HG02970 (cell line): Measurements from ENCODE around the gene B9D1.

ENCODE experiments used
- ATAC-seq: cut with Tn5 transposase; IDR thresholded peaks from one replicate; pipeline ENCODE4 v1.9.1; 2021; ENCODE audit warnings: mild to moderate bottlenecking, moderate library complexity, moderate number of reproducible peaks; ENCODE audit not compliant: unreplicated experiment, low FRiP score

B9D1 gene

DNA sequence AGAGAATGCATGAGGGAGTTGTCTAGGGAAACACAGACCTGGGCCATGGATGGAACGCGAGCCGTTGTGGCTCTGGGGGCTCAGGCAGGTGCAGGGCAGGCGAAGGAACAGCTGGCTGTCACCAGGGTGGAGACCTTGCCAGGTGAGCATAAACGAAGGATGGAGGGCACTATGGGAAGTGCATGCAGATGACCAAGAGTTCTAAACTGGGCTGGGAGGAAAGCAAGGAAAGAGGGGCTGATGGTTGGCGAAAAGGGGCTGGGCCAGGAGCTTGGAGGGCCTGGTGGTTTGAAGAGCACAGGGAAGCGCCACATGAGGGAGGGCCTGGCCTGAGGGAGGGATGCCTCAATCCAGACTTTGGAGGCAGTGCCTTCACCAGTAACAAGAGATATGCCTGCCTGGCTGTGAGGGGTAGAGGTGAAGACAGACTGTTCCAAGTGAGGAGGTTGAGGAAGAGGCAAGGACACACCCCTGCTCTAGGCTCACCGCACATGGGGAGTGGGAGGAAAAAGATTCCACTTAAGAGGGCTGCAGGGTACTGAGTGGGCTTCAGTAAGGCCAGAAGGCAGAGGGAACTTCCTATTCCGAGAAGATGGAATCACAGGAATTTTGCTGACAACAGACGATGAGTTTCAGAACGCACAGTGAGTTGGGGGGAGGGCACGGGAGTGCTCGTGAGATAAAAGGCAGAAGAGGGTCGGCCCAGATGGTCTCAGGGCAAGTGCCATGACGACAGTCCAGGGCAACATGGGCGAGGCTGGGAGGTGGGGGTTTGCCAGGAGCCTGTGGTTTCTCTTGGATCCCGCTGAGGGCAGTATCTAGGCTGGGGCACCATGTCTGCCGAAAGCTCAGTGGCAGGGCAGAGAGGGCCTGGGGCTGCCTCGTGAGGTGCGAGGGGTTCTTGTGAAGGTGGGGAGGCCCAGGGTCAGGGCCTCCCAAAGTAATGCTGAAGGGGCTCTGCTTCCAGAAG lies 20.6 kb downstream of the B9D1 start:
- no peak for ATAC-seq

DNA sequence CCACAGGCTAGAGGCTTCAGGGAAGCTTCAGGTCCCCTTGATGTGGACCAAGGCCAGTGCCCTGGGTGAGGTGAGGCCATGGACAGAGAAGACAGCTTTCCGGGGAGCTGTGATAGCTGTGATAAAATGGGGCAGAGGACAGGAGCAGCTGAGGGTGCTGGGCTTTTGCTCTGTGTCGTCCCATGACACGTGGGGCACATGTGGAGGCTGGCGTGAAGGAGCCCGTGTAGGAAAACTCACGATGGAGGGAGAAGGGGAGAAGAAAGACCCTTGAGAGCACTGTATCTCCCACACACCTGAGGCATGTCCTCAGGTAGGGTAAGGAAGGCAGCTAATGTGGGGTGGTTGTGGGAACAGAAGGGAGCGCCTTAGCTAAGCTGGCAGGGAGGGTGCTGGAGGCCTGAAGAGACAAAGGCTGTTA lies 21.3 kb downstream of the B9D1 start:
- ATAC-seq = no peak

DNA sequence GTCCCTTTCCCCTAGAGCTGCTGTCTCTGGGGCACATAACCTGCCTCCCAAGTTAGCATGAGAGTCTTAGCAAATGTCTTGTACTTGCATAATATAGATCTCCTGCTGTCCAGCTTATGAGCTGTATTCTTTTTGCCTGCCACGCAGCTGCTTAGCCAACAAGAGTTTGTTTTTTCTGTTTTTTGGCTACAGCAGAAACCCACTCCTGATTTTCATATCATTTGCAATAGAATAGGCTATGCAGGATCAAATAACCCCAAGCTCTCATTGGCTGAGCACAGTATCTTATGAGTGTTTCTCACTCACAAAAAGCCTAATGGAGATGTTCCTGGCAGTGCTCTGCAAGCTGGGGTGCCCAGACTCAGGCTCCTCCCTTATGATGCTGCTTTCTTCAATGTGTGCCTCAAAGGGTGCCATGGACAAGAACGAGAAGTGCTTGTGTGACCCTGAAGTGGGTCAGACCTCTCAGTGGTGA lies 23.1 kb downstream of the B9D1 start:
- ATAC-seq = no peak

DNA sequence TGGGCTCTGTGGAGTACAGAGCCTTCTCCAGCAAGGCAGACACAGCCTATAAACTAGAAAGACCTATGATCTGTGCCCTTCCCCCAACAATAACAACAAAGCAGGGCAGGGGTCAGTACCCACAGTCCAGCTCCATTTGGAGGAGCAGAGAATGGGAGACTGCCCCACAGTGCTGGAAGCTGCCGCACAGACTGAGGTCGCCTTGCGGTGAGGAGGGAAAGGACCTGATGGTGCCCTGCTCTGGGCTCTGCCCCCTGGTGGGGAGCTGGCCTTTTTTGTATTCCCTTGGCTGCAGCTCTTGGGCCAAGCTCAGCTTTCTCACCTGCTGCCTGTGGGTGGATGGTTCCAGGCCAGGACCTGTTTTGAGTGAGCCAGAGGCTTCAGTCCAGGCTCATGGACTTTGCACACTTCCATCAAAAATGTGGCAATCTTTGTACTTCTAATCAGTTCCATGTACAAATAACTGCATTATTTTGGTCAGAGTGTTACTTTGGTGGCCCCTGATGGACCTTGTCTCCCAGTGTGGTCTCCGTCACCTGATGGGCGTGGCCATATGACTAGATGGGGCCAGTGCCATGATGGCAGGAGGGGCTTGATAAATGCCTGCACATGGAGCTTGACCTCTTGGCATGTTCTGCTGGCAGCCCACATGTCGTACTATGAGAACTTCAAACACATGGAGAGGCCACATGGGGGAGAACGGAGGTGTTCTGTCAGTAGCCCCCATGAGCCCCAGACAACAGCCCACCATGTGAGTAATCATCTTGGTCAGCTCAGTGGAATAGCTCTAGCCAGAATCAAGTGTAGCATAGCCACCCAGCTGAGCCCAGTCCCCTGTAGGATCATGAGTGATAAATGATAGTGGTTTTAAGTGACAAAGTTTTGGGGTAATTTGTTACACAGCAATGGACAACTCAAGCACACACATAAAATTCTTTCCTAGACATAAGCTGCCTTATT lies 24.2 kb downstream of the B9D1 start:
- no peak for ATAC-seq

DNA sequence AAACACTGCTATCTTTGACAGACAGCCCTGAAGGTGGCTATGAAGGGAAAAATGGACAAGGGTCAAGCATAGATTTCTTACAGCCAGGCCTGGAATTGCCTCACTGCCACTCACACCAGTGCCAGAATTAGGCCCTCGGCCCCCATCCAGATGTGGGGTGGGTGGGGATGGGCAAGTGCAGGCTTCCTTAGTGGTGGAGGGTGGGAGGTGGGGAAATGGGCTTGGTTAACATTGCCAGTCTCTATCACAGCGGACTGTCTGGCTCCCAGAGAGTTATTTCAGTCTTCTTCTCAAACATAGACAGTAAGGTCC lies 24.9 kb downstream of the B9D1 start:
- ATAC-seq = no peak

DNA sequence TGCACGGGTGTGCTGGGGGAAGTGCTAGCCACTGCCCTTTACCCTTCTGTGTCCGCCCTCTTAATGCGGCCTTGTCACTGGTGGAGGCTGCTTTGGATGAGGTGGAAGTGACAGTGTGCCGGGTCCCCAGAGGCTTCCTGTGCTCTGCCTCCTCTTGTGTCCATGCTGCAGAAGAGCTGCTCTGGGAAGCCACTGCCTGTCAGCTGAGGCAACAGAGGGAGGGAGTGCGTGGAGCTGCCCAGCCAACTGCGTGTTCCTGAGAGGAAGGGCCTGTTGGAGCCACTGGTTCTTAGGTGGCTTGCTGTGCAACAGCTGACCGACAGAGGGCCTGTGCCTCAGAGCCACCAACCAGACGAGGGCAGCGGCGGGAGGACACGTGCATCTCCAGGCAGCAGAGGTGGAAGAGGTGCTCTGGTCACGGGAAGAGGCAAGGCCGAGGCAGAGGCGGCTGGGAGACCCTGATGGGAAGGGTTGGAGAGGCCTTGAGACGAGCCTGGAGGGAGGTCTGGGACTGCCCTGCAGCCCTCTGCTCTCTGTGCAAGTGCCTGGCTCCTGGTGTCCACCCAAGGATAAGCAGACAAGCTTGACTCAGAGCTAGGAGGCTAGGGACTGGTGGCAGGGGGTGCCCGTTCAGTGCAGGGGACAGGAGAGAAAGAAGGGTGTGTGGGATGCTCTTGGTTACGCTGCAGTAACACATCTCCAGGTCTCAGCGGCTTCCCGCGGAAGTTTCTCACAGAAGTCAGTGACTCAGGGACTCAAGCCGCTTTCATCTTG lies 25.4 kb downstream of the B9D1 start:
- ATAC-seq = no peak

DNA sequence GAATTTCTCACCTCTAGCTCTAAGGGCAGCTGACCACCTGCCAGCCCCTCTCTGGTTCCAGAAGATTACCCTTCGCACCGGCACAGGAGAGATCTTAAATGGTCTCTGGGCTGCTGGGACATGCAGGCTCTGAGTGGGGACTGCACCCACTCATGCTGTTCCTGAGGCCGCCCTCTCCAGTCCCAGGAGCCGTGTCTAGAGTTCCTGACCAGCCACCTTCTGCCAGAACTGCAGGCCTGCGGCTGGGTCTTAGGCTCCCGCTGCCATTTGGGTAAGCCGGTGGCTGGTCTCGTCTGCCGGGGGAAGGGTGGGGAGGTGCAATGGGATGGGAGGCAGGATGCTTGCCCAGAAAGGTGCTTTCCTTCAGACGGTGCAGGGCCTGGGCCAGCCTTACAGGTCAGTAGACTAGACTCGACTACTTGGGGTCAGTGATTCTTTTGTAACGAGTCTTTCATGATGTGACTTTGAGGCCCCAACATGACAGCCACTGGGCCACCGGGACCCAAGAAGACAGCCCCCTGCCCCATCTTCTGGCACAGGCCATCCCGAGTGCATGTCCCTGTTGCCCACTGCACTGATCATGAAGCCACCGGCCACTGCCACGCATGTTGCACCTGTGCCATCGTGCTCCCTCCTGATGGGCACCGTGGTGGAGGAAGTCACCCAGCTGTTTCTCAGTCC lies 26.4 kb downstream of the B9D1 start:
- no peak for ATAC-seq

DNA sequence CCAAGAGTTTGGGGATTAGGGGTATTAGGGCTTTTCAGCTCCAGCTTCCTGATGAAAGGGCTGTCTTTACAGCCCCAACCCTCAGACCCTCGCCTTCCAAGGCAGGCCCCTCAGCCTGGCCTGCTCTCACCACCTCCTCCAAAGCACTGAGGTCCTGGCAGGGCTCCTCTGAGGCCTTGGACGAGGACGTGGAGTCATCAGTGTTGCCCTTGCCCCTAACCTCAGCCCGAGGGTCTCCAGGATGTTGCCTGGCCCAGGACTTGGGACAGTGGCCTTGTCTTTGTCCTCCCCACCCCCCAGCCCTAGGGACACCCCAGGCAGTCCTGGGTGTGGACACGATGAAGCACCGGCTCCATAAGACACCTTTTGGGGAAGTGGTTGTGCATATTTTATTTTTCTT lies 28.2 kb downstream of the B9D1 start:
- no peak for ATAC-seq

DNA sequence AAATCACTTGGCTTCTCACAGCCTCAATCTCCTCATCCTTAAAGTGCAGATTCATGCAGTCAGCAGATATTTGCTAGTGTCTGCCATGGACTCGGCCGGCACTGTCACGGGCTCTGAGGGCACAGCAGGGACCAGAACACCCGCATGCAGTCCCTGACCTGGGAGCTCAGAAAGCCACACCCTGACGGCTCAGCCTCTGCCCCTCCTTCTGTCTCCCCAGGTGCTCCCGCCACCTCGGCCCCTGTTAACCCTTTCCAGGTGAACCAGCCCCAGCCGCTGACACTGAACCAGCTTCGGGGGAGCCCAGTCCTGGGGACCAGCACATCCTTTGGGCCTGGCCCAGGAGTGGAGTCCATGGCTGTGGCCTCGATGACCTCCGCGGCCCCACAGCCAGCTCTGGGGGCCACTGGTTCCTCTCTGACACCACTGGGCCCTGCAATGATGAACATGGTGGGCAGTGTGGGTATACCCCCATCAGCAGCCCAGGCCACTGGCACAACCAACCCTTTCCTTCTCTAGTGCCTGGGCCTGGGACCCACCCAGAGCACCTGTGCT lies 28.7 kb downstream of the B9D1 start:
- no peak for ATAC-seq

DNA sequence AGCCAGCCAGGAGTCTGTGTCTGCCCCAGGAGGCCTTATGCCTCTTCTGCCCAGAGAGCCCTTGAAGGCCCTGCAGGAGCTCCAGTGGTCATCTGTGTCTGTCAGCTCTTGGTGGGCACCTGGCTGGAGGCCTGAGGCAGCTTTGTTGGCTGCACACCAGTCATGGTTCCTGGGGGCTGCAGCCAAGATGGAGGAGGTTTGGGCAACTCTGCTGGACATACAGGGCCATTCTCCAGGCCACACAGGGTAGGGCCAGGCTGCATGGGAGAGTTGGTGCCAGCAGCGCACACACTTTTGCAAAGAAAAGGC lies 29.4 kb downstream of the B9D1 start:
- no peak for ATAC-seq

DNA sequence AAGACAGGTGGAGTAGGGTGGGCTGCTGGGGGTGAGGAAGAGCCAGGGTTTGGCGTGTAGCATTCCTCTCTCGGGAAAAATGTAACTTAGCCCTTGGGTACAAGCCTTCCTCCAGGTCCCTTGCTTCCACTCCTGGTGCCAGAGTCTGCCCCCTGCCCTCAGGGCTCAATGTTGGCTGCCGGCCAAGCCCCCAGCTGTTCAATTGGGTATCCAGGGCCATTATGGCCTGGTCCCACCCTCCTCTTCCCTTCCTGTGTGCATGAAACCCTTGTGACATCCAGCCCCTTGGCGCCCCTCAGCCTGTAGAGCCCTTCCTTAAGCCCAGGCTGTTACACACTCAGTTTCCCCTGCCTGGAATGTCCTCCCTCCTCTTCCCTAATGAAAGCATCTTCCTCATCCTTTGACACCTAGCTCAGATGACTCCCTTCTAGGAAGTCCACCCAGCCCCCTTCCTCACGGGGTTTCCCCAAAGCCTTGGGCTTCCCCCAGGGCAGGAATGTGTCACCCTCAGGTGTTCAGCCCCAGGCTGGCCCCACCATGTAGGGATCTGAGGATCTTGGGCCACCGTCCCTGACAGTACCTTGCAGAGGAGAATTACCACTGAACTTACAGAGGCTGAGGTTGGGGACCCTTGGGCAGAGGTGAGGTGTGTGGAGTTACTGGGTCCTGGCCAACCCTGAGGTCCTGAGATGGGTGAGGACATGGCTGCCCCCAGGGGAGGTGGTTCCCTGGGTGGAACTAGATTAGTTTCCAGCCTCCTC lies 30.0 kb downstream of the B9D1 start:
- ATAC-seq = no peak

DNA sequence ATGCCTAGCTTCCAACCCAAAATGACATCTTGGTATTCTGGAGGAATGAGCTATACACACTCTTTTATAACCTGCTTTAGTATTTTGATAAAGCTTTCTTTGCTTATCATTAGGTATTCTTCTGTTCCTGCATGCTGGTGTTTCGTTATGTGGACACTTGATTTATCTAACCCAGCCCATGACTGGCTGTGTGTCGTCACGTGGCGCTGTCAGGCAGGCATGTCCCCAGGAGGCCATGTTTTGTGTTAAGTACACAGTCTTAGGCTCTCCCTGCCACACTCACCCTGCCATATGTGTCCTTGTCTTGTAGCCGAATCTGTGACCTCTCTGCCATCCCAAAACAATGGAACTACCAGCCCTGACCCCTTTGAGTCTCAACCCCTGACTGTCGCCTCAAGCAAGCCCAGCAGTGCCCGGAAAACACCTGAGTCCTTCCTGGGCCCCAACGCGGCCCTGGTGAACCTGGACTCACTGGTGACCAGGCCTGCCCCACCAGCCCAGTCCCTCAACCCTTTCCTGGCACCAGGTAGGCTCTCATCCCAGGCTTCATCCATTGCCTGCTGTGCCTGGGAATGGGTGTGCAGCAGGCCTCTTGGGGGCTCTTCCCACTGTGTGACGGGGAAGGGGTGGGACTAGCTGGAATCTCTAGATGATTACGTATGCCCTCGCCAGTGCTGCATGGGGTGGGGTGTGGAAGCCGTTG lies 30.8 kb downstream of the B9D1 start:
- ATAC-seq = no peak

DNA sequence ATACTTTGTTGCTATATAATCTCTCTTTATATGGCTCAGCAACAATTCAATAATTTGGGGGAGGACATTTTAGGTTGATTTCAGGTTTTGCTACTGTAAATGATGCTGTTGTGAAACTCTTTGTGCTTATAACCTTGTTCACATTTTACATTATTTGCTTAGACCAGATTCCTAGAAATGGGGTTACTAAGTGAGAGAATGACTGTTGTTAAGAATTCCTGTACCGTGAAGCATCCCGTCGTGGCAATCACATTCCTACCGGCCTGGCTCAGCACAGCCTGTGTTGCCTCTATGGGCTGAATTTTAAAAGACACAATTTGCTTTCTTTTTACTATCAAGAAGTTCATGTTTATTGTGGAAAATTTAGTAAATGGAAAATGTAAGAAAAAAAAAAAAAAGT lies 31.4 kb downstream of the B9D1 start:
- ATAC-seq = no peak

DNA sequence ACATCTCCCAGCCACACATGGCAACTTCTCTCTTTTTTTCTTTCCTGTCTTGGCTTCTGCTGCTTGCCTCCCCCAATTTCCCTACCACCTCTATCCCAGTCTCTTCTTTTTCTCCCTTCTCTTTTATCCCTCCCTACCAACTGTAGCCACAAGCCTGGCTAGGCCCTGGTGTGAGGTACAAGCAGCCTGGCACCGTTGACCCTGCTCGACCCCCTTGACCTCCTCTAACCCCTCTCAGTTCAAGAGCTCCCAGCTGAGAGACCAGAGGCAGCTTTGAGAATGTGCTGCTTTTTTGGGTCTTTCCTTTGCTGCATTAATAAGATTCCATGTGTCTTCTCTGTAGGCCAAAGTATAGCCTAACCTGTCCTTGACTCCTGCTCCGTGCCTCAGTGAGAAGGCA lies 32.3 kb downstream of the B9D1 start:
- no peak for ATAC-seq

DNA sequence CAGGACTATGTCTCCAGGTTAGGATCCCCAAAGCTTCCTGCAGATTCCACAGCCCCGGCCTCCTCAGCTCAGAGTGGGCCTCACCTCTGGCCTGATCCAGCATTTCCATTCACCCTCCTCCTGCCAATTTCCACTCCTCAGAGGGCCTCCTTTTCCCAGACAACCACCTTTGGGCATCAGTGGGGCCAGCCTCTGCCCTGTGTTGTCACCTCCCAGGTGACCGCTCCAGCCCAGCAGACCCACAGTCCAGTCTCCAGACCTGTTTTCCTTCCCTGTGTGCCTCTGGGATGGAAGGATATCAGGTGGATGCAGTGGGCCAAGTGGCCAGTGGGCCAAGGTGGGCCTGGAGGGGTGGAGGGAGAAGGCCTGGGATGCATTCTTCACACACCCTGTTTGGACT lies 32.7 kb downstream of the B9D1 start:
- no peak for ATAC-seq

DNA sequence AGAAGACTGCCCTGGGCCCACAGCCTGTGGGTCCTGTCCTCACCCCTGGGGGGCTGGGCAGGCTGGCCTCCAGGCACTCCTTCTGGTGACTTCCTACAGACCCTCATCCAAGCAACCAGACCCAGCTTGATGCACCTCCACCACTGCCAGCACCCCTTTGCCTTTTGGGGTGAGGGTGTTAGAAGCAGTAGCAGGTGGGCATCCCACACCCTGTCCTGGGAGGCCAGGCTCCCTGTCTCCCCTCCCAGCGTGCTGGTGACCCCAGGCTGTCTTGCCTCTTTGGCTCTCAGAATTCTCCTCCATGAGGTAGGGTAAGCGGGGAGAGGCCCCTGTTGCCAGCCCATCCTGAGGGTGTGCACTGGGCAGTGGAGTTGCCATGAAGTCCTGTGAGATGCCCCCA lies 33.4 kb downstream of the B9D1 start:
- no peak for ATAC-seq

DNA sequence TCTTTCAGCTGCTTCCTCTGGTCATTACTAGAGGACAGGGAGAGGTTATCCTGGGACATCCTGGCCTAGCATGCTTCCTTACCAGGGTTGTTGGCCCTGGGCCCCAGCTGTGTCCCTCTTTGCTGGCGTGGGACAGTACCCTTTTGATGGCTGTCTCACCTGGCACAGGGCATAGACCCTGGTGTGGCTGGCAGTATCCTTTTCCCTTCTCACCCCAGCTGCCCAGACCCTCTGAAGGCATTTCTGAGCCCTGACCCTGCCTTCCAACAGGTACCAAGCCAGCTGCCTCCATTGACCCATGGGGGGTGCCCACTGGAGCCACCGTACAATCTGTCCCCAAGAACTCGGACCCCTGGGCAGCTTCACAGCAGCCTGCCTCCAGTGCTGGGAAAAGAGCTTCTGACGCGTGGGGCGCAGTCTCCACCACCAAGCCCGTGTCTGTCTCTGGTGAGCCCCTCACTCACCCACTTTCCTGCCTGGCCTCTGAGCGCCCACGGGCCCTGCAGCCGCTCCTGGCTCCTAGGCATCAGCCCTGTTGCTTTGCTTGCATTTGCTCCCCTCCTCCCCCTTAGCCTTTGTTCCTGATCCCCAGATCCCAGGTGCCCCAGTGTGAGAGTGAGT lies 34.0 kb downstream of the B9D1 start:
- no peak for ATAC-seq
